Stimulated activated CD4-positive, alpha-beta T cell treated with anti-CD3 and anti-CD28 coated beads, Interleukin-15, amount 100 ng/mL, for 1 hour (primary cell): ENCODE results near the gene VPS33A.
"Not testable (repeated sequence)": the region's sequence is repeated elsewhere in the genome, so short reads cannot be mapped to it uniquely, and the experiment has no call there.

Experiments used
- DNase-seq, 2 donors: peaks; one replicate each; pipeline ENCODE4 v3.0.0-alpha.2; 2020; ENCODE audit warnings: low read depth in 1 of 2, low spot score in 1 of 2

Gene VPS33A

DNA sequence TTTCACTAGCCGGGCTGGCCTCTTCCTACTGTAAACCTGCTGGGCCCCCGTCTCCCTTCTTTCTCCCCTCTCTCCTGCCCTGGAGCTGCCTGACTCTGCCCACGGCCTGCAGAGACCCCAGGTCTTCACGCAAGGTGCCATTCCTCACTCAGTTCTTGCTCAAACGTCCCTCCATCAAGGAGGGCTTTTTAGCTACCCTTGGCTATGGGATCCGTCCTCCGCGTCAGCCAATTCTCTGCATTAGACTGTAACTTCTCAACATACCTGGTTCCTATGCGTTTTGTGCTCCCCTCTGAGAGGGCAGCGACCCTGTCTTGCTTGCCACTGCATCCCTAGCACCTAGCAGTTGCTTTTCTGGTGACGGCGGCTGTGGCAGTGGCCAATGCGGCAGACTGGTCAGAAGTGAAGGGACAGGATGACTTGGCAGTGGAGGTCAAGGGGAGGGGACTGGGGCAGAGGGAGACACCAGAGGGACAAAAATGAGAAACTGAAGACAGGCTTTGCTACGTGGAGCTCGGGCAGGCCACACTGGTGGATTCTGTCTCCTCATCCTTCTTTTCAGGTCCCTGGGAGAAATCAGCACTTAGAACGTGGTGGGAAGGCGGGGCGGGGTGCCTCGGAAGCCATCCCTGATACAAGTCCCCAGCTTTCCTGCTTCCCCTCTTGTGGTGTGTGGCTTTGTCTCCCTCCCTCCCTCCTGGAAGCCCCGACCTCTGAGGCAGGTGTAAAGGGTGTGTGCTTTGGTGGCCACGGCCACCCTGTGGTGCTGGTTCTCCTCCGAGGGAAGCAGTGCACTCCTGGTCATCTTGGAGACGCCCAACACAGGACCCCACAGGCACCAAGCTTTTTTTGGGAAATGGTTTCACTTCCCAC, 61.0 kb downstream of the VPS33A start:
- DNase-seq, result no peak

- DNase-seq, result no peak
Measured at GRCh38 chr12:122204167-122205052, 61.9 kb downstream of the VPS33A start.

GRCh38 chr12:122203301-122204166, 62.8 kb downstream of the VPS33A start, which contains the start of gene B3GNT4:
Gene B3GNT4 (plus strand): TSS chr12:122203709. CDS start chr12:122204619, 910 bp downstream.
- DNase-seq, result peak; percentile 45 to 57

DNA sequence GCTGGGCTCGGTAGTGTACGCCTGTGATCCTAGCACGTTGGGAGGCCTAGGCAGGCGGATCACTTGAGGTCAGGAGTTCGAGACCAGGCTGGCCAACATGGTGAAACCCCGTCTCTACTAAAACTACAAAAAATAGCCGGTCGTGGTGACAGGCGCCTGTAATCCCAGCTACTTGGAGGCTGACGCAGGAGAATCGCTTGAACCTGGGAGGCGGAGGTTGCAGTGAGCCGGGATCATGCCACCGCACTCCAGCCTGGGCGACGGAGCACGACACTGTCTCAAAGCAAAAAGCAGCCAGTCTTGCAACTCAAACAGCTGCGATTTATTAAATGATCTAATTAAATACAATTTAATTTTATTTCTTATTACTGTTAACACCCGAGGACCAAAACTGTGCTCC, 63.5 kb downstream of the VPS33A start:
- DNase-seq, result not testable (repeated sequence)

GRCh38 chr12:122202017-122202416, 64.3 kb downstream of the VPS33A start:
- DNase-seq, result no peak

DNA sequence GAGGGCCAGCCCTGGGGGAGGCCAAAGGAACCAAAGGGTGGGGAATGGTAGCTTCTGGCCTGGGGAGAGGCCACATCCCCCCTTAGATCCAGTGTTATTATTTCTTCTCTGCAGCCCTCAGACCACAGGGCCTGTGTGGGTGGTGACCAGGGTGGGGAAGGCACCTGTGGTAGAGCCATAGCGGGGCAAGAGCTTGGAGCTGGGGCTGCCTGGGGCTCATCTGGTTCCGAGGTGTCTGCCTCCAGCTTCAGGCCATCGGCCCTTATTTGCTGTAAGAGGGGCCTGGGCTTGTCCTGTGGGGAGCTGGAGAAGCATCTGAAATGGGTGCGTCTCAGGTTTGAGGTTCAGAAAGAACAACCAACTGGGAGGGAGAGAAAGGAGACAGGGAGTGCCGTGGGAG, 64.9 kb downstream of the VPS33A start:
- DNase-seq, result no peak

DNA sequence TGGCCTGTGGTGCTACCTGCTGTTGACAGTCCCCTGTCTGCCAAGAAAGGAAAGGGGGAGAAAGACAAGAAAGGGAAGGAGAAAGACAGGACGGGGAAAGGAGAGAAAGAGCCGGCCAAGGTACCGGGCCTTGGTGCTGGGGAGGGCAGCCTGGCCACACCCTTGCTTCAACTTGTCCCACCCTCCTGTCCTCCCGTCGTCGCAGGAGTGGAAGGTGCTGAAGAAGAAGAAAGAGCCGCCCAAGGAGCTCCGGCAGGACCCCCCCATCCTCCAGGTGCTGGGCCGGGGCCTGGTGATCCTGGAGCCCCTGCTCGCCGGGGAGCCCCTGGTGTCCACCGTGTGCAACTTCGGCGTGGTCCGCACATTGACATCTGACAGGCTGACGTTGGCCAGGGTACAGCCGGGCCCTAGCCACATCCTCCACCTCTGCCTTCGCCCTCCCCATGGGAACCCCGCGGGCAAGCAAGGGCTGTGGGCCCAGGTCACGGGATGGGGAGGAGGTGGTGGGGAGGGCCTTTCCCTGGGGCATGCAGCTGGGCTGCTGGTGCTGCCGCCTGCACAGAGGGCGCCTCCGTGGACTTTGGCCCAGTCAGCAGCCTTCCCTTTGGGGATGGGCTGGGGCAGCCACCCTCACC, 65.6 kb downstream of the VPS33A start:
- no peak for DNase-seq

- no peak for DNase-seq
Measured at GRCh38 chr12:122199484-122200355, 66.6 kb downstream of the VPS33A start.

GRCh38 chr12:122197612-122197966, 68.7 kb downstream of the VPS33A start:
- no peak for DNase-seq

DNA sequence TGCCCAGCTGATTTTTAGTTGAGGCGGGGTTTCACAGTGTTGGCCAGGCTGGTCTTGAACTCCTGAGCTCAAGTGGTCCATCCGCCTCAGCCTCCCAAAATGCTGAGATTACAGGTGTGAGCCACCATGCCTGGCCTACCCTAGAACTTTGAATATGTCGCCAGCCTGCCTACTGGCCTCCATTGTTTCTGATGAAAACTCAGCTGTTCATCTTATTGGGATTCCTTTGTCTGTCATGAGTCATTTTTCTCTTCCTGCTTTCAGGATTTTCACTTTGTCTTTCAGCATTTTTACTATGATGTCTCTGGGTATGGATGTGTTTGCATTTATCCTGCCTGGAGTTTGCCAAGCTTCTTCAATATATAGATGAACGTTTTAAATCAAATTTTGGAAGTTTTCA, 70.9 kb downstream of the VPS33A start:
- no peak for DNase-seq

DNA sequence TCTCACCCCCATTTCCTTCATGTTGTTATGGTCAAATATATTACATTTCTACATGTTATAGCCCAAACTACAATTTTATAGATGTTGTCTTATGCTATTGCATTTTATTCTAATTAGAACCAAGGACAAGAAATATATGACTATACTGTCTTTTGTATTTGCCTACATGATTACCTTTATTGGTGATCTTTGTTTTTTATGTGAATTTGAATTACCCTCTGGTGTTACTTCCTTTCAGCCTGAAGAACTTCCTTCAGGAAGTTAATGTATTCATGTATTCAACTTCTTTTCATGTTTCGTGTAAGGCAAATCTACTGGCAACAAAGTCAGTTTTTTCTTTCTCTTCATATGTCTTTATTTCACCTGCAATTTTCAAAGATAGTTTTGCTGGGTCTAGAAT, 71.5 kb downstream of the VPS33A start:
- DNase-seq, result no peak

DNA sequence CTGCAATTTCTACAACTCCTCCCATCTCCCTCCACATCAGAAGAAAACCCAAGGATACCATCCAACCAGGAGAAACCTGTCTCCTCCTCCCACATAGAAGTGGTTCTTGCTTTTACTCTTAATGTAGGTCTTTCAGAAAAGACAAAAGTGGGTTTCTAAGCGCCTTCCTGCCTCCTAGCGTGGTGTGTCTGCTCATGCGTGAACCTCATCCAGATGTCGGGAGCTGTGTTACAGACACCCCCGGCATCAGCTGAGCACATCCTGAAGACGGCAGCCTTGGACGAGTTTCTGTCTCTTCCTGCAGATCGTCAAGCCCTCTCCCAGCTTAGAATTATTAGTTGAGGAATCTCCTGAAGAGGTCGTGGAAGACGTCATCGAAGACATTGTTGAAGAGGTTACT, 73.9 kb downstream of the VPS33A start:
- DNase-seq, result no peak

DNA sequence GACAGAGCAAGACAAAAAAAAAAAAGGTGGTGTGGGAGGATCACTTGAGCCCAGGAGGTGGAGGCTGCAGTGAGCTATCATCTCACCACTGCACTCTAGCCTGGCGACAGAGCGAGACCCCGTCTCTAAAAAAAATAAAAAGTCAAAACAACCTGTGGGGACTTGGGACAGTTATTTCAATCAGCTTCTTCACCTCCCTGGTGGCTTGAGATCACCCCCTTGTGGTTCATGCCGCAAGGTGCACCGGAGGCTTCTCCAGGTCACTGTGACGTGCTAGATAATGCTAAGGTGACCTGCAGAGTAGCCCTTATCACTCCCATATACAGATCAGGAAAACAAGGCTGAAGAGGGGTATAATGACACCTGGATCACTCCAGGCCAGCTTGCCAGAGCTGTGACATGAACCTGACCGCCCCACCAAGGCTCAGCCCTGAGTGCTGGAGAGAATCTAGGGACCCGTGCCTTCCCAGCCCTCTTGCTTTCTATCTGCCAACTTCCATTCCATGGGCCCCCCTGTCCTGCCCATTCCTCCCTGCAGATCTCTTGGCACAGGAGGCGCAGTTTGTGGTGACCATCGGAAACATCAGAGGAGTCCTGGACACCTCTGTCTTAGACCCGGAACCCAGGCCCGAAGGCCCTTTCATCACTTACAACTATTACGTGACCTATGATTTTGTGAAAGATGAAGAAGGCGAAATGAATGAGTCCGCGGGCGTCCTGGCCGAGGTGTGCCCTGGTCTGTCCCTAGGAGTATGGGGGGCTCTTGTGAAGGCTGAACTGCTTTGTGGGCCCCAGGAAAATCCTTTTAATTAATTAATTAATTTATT, 75.2 kb downstream of the VPS33A start:
- peak in 1 of 2 donors; percentile 50 for DNase-seq

DNA sequence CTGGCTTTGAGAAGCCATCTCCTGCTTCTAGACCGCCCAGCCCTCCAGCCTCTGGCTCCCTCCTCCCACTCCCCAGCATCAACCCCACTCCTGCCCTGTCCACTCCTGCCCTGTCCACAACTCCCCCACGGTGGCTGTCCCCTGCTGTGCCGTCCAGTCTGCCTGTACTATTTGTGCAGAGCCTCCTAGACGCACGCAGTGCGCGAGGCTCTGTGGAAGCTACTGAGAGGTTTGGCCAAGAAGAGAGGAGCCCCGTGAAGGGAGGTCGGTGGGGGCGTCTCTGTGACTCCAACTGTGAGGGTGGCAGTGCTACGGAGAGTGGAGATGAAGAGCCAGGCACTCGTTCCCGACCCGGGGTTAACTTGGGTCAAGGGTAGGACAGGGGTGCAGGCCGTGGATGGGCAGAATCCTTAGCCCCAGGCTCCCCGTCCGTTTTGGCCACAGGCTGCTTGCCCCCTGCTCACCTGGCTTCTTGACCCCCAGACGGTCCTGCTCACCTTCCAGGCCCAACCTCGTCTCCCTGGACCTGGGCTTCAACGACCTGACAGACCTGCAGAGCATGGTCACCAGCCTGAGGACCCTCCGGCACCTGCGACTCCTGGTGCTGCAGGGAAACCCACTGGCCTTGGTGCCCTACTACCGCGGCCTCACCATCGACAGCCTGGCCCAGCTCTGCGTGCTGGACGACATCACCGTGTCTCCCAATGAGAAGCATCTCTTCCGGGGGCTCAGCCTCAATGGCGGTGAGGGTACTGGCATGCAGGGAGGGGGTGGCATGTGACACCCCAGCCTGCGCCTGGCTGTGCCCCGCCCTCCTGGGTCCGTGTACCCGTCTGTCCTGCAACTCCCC, 76.4 kb downstream of the VPS33A start:
- no peak for DNase-seq

DNA sequence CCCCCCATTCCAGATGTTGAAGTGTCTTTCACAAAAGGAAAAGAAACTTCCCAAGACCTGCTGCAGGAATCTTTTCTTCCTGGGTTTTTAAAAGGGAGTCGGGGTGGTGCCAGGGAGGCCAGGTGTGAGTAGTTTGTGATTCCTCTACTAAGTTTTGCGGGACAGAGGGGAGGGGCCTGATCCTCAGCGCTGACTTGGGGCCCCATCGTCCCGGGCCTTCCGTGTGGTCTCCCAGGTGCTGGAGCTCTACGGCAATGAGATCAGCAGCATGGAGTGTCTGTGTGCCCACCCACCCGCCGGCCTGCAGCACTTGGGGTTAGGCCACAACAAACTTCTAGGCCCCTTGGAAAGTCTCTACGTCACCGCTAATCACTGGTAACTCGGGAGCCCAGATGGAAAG, 78.8 kb downstream of the VPS33A start:
- DNase-seq, result no peak

DNA sequence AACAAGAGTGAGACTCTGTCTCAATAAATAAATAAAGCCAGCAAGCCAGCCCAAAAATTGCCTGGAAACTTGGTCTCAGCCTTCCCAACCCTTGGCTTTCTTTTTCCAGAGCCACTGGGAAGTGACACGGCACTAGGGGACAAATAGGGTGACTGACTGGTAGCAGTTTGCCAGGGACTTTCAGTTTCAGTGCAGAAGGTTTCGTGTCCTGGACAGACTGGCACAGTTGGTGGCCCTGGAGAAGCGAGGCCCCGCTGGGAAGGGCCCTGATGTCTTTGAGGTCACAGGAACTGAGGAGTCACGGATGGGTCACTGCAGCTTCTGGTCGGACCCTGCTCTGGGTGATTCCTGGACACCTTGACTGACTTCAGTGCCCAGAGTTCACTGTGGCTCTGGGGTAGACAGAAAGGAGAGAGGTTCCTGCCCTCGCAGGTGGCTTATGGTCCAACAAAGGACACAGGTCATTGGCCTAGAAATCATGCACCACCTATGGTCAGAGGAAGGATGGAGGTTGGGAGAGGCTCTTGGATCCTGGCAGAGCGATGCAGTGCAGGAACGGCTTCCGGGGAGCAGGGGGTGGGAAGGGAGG, 80.7 kb downstream of the VPS33A start:
- DNase-seq, result no peak

DNA sequence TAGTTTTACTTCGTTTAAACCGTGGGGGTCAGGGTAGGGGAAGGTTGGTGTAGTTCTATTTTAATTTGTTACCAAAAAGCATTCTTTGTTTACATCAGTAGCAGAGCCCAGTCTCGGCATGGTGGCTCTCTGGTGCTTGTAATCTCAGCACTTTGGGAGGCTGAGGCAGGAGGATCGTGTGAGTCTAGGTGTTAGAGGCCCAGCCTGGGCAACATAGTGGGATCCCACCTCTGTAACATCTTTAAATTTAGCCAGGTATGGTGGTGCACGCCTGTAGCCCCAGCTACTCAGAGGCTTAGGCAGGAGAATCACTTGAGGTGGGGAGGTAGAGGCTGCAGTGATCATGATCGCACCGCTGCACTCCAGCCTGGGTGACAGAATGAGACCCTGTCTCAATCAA, 81.2 kb downstream of the VPS33A start:
- DNase-seq, result no peak

DNA sequence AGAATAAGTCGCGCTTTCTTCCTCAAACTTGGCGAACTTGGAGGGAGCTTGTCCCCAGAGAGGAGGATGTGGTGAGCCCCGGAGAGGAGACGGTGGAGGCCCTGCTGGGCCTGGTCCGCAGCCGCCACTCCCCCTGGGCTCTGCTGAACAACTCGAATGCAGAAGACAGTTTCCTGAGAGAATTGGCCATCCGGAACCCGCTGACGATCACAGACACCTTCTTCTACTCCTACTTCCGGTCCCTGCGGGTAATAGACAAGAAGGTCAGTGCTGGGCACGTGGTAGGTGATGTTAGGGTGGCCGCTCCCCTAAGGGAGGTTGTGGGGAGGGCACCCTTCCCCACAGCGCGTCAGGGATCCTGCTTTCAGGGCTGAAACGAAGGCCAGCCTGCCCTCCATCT, 81.8 kb downstream of the VPS33A start:
- no peak for DNase-seq
